ENCODE results near the gene SEPHS2. TPM values are rescaled to one million over a fixed set of nuclear protein-coding genes. Genes with fewer than 3 reads are reported as not detected.

The SEPHS2 gene
- total RNA-seq, 2 donors from 2014 or later, result 93.3 to 156 TPM

GRCh38 chr16:30394592-30395154, 51.0 kb downstream of the SEPHS2 start:
- DNase-seq, result no peak
- peaks cover 10% of the 10 kb centered on the region for H3K4me1 ChIP-seq
- peak overlapping the region; percentile 85 for H3K4me3 ChIP-seq
- H3K27me3 ChIP-seq, result no peaks in the 10 kb centered on the region
- peak overlapping the region; percentile 46 for H3K27ac ChIP-seq
- H3K9me3 ChIP-seq, result no peaks in the 10 kb centered on the region
- intact Hi-C loops (cut with DNase I), result no loop called here
- peak overlapping the region; percentile 40 to 92 for H3K9ac ChIP-seq (ENCODE audit: low read depth in 2 of 2, low read length in 2 of 2)
- no peak for TF ChIP-seq CTCF (IDR thresholded peaks at IDR 0.05)
- H3K36me3 ChIP-seq, result no peaks in the 10 kb centered on the region

Other genes starting within 250 kb of the SEPHS2 start
- gene SULT1A3, start 246.6 kb downstream of the SEPHS2 start, total RNA-seq, result 10 to 100 TPM; 47.8 to 59.0 TPM
- gene NPIPB13, start 197.4 kb downstream of the SEPHS2 start, total RNA-seq, result 10 to 100 TPM in 1 of 2 donors, 1 to 10 TPM in 1; 1.6 to 10.4 TPM
- gene CD2BP2, start 90.6 kb downstream of the SEPHS2 start, total RNA-seq, result 10 to 100 TPM; 44.8 to 76.1 TPM
- 10 to 100 TPM; 45.0 to 62.3 TPM for gene TBC1D10B, start 75.4 kb downstream of the SEPHS2 start, total RNA-seq
- gene MYL11, start 71.1 kb downstream of the SEPHS2 start, total RNA-seq, result 1 to 10 TPM; 1.1 to 2.2 TPM
- gene SEPTIN1, start 63.3 kb downstream of the SEPHS2 start, total RNA-seq, result 1 to 10 TPM; 4.3 to 4.5 TPM
- 1 to 10 TPM; 6.5 to 6.8 TPM for gene ZNF48, start 50.5 kb downstream of the SEPHS2 start, total RNA-seq
- 1 to 10 TPM; 3.5 to 6.5 TPM for gene ZNF771, start 38.3 kb downstream of the SEPHS2 start, total RNA-seq
- 100 to 1,000 TPM in 1 of 2 donors, 10 to 100 TPM in 1; 80.9 to 153 TPM for gene DCTPP1, start 15.8 kb downstream of the SEPHS2 start, total RNA-seq
- 1 to 10 TPM; 3.4 to 4.8 TPM for gene ITGAL, start 26.9 kb upstream of the SEPHS2 start, total RNA-seq
- gene ZNF768, start 80.7 kb upstream of the SEPHS2 start, total RNA-seq, result 10 to 100 TPM; 58.6 to 63.2 TPM
- 10 to 100 TPM in 1 of 2 donors, 1 to 10 TPM in 1; 8.7 to 11.9 TPM for gene ZNF747, start 89.0 kb upstream of the SEPHS2 start, total RNA-seq
- gene ZNF764, start 112.5 kb upstream of the SEPHS2 start, total RNA-seq, result 10 to 100 TPM in 1 of 2 donors, 1 to 10 TPM in 1; 9.0 to 11.1 TPM
- 10 to 100 TPM; 13.1 to 14.3 TPM for gene ZNF688, start 125.8 kb upstream of the SEPHS2 start, total RNA-seq
- 10 to 100 TPM; 12.7 to 13.3 TPM for gene ZNF785, start 139.8 kb upstream of the SEPHS2 start, total RNA-seq
- 1 to 10 TPM; 6.8 to 7.0 TPM for gene ZNF689, start 164.5 kb upstream of the SEPHS2 start, total RNA-seq
- 10 to 100 TPM; 37.0 to 70.3 TPM for gene PRR14, start 205.1 kb upstream of the SEPHS2 start, total RNA-seq
- 10 to 100 TPM; 65.1 to 74.2 TPM for gene FBRS, start 212.6 kb upstream of the SEPHS2 start, total RNA-seq

All from colonic mucosa (tissue), 4 donors.